ENCODE measurements around the gene CKLF. TPM values are rescaled to one million over a fixed set of nuclear protein-coding genes. Genes with fewer than 3 reads are reported as not detected.
A peak's percentile ranks its signal among the peaks of the same experiment; 100 is the strongest.
"Not testable (repeated sequence)": the region's sequence is repeated elsewhere in the genome, so short reads cannot be mapped to it uniquely, and the experiment has no call there.

Gene CKLF
- 73.5 and 85.1 TPM in 2 replicates for total RNA-seq

DNA sequence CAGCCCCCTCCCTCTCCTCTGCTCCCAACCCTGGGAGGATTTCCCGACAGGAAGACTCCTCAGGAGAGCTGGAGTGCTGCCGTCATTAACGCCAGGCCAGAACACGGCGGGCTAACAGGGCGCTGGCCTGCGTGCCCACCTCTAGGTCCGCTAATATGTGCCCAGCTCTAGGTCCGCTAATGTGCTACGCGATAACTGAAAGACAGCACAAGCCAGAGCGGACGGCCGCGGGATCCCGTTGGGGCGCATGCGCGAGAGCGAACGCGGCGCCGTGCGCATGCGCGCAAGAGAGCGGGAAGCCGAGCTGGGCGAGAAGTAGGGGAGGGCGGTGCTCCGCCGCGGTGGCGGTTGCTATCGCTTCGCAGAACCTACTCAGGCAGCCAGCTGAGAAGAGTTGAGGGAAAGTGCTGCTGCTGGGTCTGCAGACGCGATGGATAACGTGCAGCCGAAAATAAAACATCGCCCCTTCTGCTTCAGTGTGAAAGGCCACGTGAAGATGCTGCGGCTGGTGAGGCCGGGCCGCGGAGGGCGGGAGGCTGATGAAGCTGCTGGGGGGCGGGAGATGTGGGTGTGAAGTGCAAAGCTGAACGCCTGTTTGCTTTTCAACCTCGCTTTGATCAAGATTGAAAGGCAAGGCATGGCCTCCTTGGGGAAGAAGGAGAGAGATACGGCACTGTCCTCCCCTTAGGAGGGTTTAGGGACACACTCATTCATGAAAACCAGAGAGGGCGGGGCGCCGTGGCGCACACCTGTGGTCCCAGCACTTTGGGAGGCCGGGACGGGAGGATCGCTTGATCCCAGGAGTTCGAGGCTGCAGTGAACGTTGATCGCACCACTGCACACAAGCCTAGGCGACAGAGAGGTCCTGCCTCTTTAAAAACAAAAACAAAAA, at the start of gene CKLF:
CKLF (plus strand) TSS at position 291 of the 892 bp plus-strand sequence; CDS start at position 431, 140 bp downstream.
- peak; percentile 50 for DNase-seq (ENCODE audit: extremely low read depth, low read depth, low spot score)

GRCh38 chr16:66503030-66503429, 49.3 kb upstream of the CKLF start:
- no peak for DNase-seq (ENCODE audit: extremely low read depth, low read depth, low spot score)

GRCh38 chr16:66503612-66504011, 48.8 kb upstream of the CKLF start:
- DNase-seq (ENCODE audit: extremely low read depth, low read depth, low spot score), result no peak

DNA sequence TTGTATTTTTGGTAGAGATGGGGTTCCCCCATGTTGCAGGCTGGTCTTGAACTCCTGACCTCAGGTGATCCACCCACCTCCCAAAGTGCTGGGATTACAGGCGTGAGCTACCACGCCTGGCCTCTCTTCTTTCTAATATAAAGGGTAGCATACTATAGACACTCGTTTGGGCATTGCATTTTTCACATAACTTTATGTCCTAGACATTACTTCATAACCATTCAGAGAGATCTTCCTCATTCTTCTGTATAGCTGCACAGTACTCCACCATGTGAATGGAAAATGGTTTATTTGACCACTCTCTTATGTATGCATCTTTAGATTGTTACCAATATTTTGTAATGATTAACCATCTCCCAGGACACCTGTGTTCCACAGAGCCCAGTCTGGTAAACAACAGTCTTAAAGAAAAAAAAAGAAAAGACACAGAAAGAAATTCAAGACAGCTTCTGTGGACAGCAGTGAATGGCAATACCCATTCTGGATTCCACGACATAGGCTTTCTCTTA, 44.6 kb upstream of the CKLF start:
- no peak for DNase-seq (ENCODE audit: extremely low read depth, low read depth, low spot score)

DNA sequence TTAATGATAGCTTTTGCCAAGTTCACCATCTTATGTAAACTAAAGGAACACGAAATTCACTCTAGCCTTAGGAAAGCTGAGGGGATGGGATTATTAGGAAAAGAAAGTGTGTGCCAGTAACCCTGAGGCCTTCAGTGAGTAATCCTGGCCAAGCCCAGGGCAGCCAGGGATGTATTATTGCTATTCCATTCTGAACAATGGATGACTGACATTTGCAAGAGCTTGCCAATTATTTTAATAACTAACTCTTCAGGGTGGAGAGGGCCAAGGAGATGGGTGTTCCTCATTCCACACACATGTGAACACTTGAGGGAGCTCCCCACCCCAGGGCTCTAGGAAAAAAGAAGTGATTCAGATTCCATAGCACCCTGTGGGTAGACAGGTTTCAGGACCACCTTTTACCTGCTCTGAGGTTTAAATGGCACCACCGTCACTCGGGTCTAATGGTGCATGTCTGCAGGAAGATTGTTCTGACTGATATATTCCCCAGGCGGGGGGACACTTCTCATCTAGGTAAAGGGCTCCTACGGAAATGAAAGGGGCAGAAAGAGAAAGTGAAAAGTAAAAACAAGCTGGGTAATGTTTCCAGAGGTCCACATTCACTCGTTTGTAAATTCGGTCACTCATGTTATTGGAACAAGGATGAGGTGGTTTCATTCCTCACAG, 44.0 kb upstream of the CKLF start:
- DNase-seq (ENCODE audit: extremely low read depth, low read depth, low spot score), result no peak

DNA sequence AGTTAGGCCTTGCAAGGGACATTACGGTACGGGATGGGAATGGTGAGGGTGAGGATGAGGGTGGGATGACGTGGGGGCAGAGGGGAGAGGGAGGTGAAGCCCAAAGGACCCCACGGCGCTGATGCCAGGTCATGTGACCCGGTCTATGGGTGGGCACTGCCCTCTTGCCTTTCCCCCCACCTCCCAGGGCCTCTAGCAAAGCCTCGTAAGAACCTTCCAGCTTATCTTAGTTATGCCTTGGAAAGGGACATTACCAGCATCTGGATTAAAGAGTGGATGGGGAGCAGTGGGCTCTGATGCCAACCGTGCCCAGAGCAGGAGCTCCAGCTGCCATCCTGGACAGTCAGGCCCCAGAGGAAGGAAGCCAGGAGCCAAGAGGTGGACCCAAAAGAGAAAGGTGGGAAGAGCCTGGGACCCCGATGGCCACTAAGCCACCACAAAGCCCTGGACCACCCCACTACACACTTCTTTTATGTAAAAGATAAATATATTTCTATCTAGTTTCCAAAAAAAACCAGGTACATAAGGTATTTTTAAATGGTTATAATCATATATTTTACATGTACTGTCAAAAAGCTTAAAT, 43.4 kb upstream of the CKLF start:
- no peak for DNase-seq (ENCODE audit: extremely low read depth, low read depth, low spot score)

- no peak for DNase-seq (ENCODE audit: extremely low read depth, low read depth, low spot score)
These were observed 42.8 kb upstream of the CKLF start for GRCh38 chr16:66509576-66509975.

- DNase-seq (ENCODE audit: extremely low read depth, low read depth, low spot score), result no peak
These were observed 42.1 kb upstream of the CKLF start for GRCh38 chr16:66510298-66510697.

GRCh38 chr16:66510711-66511601, 41.4 kb upstream of the CKLF start:
- DNase-seq (ENCODE audit: extremely low read depth, low read depth, low spot score), result no peak

DNA sequence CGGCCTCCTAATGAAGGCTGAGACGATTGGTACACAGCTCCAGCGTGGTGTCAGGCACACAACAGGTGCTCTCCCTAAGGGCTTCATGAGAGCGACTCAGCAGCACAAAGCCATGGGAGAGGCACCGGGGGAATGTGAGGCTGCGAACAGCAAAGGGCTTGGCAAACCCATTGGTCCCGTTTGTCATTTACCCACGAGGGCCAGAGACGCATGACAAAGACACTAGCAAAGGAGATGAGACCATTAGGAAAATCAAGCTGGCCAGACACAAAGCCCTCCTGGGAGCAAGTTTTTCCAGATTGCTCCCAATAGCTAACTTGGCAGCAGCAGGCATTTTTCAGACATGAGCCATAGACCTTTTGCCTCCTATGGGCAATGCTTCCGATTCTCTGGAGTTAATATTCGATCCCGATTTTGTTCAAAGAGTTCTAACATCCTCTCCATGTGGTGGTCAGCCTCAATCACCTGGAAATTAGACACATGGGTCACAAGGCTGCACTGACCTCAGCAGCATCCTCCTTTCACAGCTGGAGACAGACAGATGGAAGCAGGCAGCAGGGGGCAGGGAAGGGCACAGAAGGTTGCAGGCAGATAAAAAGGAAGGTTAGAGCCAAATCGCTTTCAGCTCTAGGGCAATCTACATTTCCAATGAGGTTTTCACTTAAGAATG, 40.6 kb upstream of the CKLF start:
- DNase-seq (ENCODE audit: extremely low read depth, low read depth, low spot score), result no peak

DNA sequence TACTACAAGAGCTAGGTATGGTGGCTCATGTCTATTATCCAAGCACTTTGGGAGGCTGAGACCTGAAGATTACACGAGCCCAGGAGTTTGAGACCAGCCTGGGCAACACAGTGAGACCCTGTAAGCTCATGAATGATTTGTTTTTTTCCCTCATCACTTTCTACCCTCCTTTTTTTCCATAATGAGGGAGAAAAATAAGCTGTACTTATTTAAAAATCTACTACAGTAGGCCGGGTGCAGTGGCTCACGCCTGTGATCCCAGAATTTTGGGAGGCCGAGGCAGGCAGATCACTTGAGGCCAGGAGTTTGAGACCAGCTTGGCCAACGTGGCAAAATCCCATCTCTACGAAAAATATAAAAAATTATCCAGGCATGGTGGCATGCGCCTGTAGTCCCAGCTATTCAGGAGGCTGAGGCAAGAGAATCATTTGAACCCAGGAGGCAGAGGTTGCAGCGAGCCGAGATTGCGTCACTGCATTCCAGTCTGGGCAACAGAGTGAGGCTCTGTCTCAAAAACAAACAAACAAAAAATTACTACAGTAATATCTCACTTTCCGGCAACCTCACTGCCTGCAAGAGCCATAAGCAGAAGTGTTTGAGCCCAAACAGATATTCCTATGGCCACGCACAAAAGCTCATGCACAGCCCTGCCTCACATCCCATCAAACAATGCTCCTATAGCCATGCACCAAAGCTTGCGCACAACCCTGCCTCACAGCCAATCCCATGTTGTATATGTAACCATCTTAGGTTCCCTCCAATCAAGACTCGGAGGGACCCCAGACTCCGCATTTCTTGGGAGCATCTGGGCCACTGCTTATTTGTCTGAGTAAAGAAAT, 39.9 kb upstream of the CKLF start:
- DNase-seq (ENCODE audit: extremely low read depth, low read depth, low spot score), result no peak

- DNase-seq (ENCODE audit: extremely low read depth, low read depth, low spot score), result no peak
These were observed 39.2 kb upstream of the CKLF start for GRCh38 chr16:66513111-66513723.

GRCh38 chr16:66514391-66514790, 38.0 kb upstream of the CKLF start:
- not testable (repeated sequence) for DNase-seq (ENCODE audit: extremely low read depth, low read depth, low spot score)

GRCh38 chr16:66514980-66515595, 37.3 kb upstream of the CKLF start:
- DNase-seq (ENCODE audit: extremely low read depth, low read depth, low spot score), result not testable (repeated sequence)

DNA sequence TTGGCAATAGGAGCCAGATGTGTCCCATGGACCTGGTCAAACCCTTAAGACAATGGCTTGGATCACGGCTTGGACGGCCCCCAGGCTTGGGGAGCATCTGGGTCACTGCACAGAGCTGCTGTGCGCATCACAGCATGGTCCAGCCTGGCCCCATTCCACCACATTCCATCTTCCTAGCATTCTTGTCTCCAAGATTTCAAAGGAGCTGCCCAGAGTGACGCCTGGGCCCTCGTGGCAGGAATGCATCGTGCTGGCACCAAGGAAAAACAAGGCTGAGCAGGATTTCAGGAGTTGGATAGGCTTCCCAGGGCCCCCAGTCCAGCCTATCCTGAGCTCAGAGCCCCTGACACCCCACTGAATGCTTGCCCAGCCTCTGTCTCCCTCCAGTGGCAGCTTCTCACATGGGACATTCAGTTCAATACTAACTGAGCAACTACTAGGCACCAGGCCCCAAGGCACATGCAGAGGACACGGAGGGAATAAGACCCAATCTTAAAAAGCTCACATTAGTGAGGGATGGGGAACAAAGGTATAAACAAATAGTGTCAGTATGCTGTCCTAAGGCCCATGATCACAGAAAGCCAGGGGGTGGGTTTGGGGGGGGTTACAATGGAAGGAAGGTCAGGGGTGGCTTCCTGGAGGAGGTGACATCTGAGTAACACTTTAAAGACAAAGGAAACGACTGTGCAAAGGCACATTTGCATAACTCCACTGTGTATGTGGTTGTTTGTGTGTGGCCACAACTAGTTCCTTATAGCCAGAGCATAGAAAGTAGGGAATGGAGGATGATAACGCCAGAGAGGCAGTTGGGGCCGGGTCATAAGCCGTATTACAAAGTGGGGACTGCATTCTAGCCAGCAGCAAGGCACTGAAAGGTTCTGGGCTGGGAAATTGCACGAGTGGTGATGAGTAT, 36.5 kb upstream of the CKLF start:
- DNase-seq (ENCODE audit: extremely low read depth, low read depth, low spot score), result no peak

DNA sequence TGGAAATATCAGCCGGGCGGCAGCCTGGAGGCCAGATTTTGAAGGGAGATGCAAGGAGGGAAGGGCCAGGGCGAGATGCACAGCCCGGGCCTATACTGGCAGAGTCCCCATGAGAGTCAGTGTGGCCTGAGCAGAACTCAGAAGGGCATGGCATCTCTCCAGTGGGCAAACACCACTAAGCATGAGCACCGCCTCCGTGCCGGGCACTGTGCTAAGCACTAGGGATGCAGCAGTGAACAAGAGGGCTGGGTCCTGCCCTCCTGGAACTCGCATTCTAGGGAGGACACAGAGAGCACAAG, 35.9 kb upstream of the CKLF start:
- DNase-seq (ENCODE audit: extremely low read depth, low read depth, low spot score), result no peak
